Ecto neural progenitor cell (in vitro differentiated cells): Measurements from ENCODE around the gene NTN1.
"Not testable (repeated sequence)": the region's sequence is repeated elsewhere in the genome, so short reads cannot be mapped to it uniquely, and the experiment has no call there.

Source experiments
- DNase-seq: peaks from one replicate; pipeline ENCODE4 v3.0.0-alpha.2; 2018; ENCODE audit warnings: low spot score

NTN1 gene

GRCh38 chr17:9021158-9021991, at the start of gene NTN1:
Gene NTN1, plus strand, starts transcription at chr17:9021510. Its CDS starts 864 bp downstream, at chr17:9022374.
- peak; percentile 85 for DNase-seq

- DNase-seq, result no peak
Measured at GRCh38 chr17:8975091-8975725, 46.1 kb upstream of the NTN1 start.

DNA sequence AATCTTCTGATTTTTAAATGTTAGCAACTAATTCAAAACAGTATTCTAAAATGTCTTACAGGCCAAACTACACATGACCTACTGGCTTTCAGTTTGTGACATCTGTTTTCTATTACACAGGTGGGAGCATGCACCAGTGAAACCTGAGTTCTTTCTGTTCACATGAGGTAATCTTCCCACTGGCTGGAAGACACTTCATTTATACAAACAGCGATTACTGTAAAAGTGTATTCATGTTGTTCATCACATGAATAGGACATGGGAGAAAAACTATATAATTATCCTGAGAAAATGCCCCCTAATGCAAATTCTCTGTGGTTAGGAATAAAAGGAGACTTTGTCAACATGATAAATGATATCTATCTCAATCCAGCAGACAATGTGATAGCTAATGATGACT, 44.7 kb upstream of the NTN1 start:
- no peak for DNase-seq

DNA sequence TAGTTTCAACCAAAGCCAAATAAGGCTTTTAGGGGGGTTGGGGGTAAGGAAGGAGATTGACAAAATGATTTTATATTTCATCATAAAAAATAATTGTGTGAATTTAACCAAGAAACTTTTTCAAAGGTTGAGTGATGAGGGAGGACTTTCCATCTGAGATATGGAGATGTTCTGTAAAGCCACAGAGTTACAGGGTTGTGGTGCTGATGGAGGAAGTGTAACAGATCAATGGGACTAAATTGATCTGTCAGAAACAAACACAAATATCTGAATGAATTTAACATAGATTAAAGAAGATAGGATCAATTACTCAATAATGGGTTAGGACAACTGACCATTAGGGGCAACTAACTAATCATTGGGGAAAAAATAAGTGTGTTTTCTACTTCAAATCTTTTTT, 41.6 kb upstream of the NTN1 start:
- DNase-seq, result no peak

DNA sequence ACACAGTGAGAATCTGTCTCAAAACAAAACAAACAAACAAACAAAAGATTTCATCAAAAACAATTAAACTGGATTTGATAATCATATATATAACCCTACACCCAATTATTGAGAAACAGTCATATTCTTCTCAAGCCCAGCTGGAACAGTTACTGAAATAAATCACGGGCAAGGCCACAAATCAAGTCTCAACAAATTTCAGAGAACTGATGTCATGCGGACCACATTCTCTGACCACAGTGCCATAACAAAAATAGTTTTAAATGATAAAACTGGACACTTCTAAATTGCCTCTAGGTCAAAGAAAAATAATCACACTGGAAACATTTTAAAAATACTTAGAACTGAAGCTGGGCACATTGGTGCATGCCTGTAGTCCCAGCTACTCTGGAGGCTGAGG, 39.9 kb upstream of the NTN1 start:
- no peak for DNase-seq

GRCh38 chr17:8984225-8984624, 37.1 kb upstream of the NTN1 start:
- not testable (repeated sequence) for DNase-seq

- DNase-seq, result peak; percentile 12
Measured at GRCh38 chr17:8985054-8985701, 36.1 kb upstream of the NTN1 start.

- DNase-seq, result no peak
Measured at GRCh38 chr17:8986295-8986694, 35.0 kb upstream of the NTN1 start.

GRCh38 chr17:8988263-8988935, 32.9 kb upstream of the NTN1 start:
- DNase-seq, result not testable (repeated sequence)

DNA sequence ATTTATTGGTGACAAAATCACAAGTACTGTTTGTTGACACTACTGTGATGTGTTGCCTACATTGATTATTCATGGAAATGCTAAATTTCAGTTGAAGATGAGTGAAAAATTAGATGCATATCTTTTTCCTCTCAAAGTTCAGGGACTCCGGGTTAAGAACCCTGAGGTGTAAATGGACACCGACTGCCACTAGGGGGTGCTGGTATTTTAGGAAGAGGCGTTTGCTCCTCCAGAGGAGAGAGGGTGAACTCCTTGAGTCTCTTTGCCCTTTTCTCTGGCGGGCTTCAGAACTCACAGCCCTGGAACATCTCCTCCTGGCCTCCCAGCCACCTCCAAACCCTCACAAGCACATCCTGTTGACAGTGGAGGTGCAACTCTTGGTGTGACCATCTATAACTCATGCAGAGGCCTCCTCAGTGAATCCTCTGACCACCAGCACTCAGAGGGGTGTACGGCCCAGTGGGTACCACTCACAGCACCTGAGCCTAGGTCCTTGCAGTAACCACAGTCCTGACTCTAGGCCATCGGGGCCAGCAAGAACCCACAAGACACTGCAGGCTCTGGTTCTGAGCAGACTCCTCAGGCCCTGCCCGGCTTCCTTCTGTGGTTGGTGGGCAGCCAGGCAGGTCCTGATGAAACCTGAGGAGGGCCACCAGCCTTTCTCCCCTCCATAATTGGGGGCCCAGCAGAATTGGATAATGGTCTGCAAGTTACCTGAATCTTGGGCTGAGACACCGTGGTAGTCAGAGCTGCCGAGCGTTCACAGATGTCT, 29.6 kb upstream of the NTN1 start:
- DNase-seq, result peak; percentile 79

DNA sequence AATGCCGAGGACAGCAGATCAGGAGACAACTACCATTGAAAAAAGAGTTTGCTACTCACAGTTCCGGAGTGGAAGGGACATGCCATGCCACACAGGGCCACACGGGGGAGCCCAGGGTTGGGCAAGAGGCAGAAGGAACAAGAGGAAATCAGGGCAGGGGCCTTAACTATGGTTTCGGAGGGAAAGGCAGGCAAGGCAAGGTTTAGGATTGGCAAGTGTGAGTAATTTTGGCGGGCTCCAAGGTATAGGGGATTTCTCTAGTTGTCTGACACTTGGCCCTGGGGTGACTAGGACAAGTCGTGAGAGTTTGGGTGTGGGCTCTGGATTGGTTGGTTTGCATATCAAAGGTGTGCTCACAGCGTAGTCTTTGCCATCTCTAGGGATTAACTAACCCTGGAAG, 27.0 kb upstream of the NTN1 start:
- peak; percentile 85 for DNase-seq

DNA sequence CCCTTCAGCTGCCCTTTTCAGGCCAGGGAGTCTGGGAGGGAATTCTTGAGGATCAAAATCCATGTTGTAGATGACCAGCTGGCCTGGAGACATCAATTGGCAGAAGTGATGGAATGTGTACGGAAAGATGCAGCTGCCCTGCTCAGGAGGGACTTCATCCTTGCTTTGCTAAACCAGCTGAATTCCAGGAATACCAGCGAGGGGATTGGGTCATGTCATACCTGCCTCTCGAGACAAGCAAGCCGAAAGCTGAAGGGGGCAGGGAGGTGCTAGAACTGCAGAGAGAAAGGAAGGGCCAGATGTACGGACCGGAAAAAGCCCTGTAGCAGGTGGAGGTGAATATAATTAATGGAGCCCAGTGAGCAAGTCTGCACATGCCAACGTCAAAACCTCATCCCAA, 25.6 kb upstream of the NTN1 start:
- no peak for DNase-seq

DNA sequence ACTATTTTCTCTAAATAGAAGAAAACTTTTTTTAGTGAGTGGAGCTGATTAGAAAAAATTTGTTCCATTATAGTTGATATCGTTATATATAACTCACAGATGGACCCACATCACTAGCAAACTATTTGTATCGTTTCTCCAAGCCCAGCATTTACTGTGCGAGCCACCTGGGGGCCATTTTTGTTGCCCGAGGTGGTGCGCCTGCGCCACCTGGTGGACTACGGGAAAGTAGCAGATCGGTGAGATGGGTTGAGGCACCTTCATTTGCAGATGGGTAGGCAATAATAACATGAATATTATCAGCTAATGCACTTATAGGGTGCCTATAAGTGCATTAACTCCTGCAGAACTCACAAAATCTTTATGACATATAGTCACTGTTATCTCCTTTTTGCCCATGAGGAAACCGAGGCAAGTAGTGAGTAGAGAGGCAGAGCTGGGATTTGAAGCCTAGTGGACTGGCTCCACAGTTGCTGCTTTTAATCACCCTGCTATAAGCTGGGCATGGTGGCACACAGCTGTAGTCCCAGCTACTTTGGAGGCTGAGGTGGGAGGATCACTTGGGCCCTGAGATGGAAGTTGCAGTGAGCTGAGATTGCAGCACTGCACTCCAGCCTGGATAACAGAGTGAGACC, 23.2 kb upstream of the NTN1 start:
- DNase-seq, result peak; percentile 86

GRCh38 chr17:9001559-9001958, 19.8 kb upstream of the NTN1 start:
- DNase-seq, result no peak

DNA sequence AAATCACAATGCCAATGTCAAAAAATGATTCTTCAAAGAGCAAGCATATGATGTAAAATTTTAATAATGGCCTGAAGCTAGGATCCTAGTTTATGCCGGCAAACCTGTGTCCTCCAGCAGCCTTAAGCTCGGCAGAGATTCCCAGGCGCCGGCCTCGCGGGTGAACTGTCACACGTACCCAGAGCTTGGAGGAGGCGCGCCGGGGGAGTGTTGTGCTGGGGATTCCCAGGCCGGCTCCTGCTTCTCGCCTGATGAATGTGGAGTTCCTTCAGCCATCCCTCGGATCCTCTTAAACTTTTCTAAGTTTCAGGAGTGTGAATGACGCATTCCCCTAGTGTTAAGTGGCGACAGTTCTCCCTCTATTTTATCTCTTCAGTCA, 19.1 kb upstream of the NTN1 start:
- no peak for DNase-seq

DNA sequence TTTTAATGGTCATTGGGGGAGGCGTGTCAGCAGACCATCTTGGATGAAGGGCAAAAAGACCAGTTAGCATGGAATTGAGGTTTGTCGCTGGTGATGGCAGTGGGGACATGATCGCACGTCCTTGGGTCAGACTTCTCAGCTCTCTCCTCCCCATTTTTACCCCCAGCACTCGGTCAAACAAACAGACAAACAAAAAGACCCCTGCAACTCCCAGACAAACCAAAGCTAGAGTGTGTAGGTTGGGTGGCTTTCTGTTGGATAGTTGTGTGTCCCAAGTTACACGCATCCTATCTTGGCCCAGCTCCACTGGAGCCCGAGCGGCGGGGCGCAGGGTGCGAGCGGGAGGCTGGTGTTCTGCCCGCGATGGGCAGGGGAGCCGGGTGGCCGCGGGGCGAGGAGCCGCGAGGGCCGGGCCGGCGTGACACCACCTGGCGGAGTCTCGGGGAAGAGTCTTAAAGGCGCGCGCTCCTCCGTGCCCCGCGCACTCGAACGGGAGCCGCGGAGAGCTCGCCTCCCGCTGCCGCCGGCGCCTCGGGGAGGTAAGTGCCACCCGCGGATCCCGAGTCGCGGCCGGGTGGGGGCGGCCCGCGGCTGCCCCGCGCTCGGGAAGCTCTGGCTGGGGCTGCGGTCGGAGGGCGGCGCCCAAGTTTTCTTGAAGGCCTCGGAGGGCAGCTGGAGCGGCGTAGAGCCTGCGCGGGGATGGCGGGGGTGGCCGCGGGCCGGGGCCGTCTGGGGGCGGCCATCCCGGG, 18.5 kb upstream of the NTN1 start:
- peak; percentile 87 for DNase-seq

- DNase-seq, result peak; percentile 90
Measured at GRCh38 chr17:9003355-9004131, 17.8 kb upstream of the NTN1 start.

DNA sequence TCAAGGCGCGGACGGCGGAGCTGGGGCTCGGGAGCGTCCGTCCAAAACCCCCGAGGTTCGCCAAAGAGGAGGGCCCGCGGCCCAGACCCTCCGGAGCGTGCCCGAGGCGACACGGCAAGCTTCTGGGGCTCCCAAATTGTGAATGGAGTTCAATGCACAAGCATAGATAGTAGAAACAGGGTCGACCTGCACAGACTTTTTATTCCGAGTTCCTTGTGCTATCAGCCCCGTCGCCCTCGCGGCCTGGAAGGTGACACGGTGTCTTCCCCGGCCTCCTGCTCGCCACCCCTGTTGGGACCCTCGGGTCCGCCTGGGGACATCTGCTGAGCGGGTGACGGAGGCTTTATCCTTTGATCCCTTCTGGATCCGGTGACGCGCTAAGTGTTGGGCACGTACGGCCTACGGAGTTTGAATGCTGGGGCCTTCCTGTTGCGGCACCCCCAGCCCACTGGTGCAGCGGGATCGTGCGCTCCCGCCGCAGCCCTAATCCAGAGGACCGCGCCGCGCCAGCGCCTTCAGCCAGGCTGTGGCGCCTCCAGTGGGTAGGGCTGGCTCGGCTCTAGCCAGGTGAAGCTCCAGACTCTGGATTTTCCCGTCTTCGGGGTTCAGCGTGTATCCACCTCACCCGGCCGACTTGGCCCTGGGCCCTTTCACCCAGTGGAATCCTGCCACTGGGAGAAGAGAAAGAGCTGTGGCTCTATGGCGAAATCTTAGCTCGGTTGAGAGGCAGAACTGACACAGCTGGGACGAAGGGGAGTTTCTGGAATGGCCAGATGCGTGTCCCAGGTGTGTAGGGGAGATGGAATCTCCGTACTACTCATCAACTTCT, 17.0 kb upstream of the NTN1 start:
- peak; percentile 71 for DNase-seq

DNA sequence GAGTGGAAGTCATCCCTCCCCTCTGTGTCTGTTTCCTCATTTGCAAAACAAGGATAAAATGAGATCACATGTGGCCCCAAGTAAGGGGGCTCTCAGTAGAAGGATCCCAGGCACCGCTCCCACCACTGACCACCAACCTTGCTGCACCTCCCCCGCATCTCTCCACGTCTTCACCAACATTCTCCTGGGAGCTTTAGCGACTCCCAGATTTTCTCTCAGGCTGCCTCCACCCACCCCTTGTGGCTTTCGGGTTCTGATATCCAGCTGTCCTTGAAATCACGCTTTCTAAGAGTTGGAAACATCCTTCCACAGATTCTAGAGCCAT, 16.4 kb upstream of the NTN1 start:
- DNase-seq, result no peak
